GM21526 (cell line): ENCODE measurements around the gene SURF1.
"Not testable (repeated sequence)": the region's sequence is repeated elsewhere in the genome, so short reads cannot be mapped to it uniquely, and the experiment has no call there.

Experiments used
- ATAC-seq: cut with Tn5 transposase; IDR thresholded peaks from one replicate; pipeline ENCODE4 v1.9.1; 2021; ENCODE audit warnings: moderate library complexity; ENCODE audit not compliant: unreplicated experiment, low FRiP score

SURF1 gene

DNA sequence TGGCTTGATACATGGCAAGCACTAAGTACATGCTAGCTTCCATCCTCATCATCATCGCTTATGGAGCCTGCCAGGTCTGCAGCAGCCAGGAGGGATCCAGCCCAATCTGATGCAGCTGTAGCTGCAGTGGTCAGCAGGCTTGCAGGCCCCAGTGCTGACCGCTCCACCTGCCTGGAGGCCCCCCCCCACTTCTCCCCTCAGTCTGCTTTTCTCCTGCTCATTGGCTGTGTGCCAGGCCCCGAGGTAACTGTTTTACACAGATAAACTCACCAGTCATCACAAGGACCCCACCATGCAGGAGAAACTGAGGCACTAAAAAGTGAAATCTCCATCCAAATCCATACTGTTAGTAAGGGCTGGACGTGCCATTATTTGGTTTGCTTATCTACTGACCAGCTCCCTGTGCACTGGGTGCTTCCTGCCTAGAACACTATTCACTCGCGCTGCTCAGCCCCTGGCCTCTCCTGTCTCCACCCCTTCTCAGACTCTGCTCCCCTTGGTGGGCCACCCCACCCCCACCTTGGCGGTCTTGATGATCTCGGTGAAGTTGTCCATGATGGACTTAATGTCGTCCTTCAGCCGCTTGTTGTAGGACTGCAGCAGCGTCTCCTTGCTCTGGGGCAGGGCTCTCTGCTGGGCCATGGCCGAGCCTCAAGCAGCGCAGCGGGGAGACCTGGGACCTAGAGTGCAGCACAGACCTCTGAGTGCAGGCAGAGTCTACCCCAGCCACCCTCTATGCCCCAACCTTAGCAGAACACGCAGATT, 10.1 kb downstream of the SURF1 start:
- ATAC-seq: no peak

DNA sequence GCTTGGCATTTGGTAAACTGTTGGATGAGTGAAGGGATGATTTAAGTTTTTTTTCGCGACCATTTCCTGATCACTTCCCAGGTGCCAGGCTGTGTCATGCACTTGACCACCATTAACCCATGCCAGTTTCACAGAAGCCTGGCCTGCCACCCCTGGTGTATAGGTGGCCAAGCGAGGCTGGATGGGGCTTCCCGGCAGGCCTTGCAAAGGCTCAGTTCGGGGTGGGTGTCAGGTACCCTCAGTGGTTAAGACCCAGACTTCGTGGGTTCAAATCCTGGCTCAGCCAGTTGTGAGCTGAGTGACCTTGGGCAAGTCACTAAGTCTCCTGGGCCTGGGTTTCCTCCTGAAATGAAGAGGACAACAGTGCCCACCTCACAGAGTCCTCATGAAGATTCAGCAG, 10.7 kb downstream of the SURF1 start:
- ATAC-seq: no peak

DNA sequence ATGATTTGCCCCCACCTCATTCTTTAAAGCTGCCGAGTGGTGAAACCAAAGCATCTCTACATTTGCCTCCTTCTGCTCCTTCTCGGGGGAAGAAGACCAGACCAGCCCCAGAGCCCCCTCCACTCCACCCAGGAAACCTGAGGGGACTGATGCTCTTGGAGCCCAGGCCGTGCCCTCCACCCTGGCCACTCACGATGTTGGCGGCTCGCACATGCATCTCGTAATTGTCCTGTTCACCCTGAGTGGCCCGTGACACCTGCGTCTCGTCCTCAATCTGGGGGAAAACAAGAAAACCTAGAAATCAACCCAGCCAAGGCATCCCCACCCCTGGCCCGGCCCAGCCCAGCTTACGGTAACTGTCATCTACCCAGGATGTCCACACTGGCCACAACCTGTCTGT, 11.3 kb downstream of the SURF1 start:
- ATAC-seq: no peak

- no peak for ATAC-seq
Observed at GRCh38 chr9:133344071-133344470, 12.2 kb downstream of the SURF1 start.

GRCh38 chr9:133342570-133342969, 13.7 kb downstream of the SURF1 start:
- ATAC-seq: no peak

- no peak for ATAC-seq
Observed at GRCh38 chr9:133342069-133342406, 14.2 kb downstream of the SURF1 start.

GRCh38 chr9:133341369-133342068, 14.8 kb downstream of the SURF1 start:
- ATAC-seq: no peak

DNA sequence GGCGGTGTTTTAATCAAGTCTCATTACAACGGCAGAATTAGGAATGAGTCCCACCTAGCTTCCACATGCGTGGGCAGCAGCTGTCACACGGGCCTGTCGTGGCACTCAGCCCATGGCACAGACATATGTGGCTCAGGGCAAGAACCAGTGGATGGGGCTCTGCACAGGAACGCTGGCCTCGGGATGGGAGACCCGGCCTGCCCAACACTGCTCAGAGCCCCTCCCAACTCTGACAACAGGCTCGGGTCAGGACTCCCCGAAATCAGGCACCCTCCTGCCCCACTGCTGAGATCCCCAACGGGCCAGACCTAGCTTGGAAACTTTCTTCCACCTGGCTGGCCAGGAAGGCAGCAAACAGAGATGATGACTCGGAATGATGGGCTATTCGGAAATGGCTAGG, 15.4 kb downstream of the SURF1 start:
- ATAC-seq: no peak

- ATAC-seq: no peak
Observed at GRCh38 chr9:133340256-133340655, 16.0 kb downstream of the SURF1 start.

GRCh38 chr9:133339641-133340040, 16.6 kb downstream of the SURF1 start:
- ATAC-seq: no peak

DNA sequence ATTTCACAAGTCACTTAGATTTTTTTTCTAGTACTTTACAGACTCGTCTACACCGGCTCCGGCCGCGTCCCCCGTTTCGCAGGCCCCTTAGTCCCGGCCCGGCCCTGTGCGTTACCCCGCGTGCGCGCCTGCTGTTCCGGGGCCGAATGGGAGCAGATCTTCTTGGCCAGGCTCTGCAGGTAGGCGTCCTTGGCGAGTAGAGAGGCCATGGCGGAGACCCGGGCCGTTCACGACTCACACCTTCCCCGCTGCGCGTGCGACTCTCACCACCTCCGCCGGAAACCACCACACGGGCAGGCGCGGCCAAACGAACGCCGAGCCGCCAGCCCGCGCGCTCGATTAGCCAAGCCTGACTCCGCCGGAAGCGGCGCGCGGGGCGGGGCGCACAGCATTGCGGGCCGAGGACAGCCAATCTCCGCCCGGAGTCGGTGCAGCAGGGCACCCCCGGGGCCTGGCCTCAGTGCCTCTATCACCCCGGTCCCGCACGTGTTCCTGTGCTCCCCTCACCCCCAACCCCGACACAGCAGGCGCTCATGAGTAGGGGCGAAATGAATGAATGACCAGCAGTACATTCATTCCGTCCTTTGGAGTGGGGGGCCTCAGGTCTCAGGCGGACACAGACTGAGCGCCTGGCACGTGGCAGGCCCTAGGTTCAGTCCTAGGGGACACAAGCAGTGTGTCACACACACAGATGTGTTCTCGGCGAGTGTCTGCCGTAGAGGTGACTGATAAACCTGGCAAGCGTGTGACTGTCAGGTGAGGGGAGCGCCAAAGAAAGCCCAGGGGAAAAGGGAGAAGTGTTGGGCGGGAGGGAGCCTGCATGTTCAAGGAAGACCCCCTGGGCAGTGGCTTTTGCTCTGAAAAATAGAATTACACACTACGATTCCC, 20.1 kb downstream of the SURF1 start, which contains the start of gene SURF6:
SURF6 (minus strand) TSS at position 265 of the 888 bp plus-strand sequence; CDS start at position 209, 56 bp downstream.
- peak; percentile 72 for ATAC-seq

DNA sequence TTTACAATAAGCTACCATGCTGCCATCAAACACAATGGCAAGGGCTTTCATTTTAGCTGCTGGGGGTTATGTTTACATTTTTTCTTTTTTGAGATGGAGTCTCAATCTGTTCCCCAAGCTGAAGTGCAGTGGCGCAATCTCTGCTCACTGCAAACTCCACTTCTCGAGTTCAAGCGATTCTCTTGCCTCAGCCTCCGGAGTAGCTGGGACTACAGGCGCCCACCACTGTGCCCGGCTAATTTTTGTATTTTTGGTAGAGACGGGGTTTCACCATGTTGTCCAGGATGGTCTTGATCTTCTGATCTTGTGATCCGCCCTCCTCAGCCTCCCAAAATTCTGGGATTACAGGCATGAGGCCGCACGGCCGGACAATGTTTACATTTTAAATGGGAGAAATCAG, 21.4 kb downstream of the SURF1 start:
- ATAC-seq: not testable (repeated sequence)

GRCh38 chr9:133334161-133334560, 22.1 kb downstream of the SURF1 start:
- no peak for ATAC-seq

GRCh38 chr9:133333566-133333965, 22.7 kb downstream of the SURF1 start:
- no peak for ATAC-seq

GRCh38 chr9:133333011-133333410, 23.3 kb downstream of the SURF1 start:
- no peak for ATAC-seq

DNA sequence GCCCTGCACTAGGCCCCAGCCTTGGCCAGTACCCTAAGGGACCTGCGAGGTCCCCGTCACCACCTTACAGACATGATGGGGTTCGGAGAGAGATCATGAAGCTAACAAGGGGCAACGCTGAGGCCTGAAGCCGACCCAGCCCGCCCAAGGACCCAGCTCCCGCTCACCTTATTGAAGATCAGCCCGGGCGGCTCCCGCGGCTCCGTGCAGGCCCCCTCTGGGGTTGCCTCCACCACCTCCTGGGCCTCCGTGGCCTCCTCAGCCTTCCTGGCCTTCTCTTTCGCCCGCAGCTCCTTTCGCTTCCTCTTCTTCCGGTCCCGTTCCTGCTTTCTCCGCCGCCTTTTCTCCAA, 23.9 kb downstream of the SURF1 start:
- no peak for ATAC-seq

DNA sequence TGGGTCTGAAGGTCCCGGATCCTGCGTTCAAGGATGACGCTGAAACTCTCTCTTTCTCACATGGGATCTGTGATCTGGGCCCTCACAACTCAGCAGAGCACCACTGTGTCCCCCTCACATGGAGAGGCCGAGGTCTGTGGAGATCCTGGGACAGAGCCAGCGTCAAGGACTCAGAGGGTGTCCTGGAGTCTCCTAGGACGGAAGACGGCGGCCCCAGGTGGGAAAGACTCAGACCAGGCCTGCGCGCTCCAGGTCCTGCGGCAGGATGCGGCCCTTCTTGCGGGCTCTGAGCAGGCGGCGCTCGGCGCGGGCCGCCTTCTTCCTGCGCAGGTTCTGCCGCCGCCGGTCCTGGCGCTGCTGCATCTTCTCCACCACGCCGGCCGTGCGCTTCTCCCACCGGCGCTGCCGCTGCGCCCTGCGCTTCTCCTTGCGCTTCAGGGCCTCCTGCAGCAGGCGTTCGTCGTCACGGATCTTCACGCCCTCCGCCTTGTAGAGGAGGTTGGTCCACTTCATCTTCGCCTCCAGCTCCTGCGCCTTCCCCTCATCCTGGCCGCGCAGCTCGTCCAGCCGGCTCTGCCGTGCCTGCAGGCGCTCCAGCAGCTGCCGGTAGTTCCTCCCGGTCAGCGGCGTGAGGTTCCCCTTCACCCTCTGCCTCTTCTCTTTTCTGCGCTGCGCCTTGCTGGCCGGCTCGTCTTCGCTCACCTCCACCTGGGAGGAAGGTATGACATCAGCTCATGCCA, 24.5 kb downstream of the SURF1 start:
- ATAC-seq: no peak

DNA sequence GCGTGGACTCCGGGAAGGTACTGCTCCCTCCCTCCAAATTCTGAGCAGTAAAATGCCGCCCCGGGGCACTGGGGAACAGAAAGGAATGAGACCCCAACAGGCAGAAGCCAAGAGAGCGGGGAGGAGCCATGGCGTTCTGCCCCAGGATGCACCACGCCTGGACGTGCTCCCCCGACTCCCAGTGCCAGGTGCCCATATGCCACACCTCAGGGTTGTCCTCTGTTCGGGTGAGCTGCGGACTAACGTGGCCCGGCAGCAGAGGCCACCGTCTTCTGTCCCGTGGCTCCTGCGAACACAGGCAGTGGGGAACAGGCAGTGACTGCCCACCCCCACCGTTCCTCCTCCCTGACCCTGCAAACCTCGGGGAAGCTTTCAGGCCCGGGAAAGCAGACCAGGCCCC, 25.1 kb downstream of the SURF1 start:
- ATAC-seq: no peak

GRCh38 chr9:133329306-133330156, 26.8 kb downstream of the SURF1 start:
- ATAC-seq: not testable (repeated sequence)
